ENCODE measurements around the gene ADAMTS12.

DNA sequence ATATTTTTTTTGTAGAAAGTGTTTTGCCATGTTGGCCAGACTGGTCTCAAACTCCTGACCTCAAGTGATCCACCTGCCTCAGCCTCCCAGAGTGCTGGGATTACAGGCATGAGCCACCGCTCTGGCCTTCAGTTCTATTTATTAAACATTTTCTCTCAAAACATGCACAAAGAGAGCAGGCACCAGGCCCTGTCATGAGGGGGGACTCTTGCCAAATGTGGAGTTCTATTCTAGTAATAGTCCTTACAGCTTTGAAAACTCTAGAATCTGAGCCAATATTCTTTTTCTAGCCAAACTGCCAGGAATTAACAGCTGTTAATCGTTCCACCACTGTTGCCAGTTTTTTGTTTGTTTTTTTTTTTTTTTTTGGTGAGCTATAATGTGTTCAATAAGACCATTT, 326.5 kb downstream of the ADAMTS12 start:
- TF ChIP-seq, protein P1, sequence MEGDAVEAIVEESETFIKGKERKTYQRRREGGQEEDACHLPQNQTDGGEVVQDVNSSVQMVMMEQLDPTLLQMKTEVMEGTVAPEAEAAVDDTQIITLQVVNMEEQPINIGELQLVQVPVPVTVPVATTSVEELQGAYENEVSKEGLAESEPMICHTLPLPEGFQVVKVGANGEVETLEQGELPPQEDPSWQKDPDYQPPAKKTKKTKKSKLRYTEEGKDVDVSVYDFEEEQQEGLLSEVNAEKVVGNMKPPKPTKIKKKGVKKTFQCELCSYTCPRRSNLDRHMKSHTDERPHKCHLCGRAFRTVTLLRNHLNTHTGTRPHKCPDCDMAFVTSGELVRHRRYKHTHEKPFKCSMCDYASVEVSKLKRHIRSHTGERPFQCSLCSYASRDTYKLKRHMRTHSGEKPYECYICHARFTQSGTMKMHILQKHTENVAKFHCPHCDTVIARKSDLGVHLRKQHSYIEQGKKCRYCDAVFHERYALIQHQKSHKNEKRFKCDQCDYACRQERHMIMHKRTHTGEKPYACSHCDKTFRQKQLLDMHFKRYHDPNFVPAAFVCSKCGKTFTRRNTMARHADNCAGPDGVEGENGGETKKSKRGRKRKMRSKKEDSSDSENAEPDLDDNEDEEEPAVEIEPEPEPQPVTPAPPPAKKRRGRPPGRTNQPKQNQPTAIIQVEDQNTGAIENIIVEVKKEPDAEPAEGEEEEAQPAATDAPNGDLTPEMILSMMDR (conservative IDR thresholded peaks at IDR 0.05; ENCODE audit: low read length): no peak
- TF ChIP-seq EZH2phosphoT487 (IDR thresholded peaks at IDR 0.05; ENCODE audit: borderline replicate concordance, low read depth, low read length): no peak

All from OCI-LY7 (cell line).